ENCODE results near the gene ACTN1. TPM values are rescaled to one million over a fixed set of nuclear protein-coding genes. Genes with fewer than 3 reads are reported as not detected.

The ACTN1 gene
- total and polyA plus RNA-seq, 10 of the 15 experiments (the other 5 are each of a cell fraction or from before 2014, with no cell fraction given) = 0.14 to 39.4 (median 2.6) TPM

GRCh38 chr14:69008421-69008884 is 29.4 kb upstream of the ACTN1 start:
- Histone ChIP-seq H3K9ac (ENCODE audit: control insufficient read depth, insufficient read depth, low read length) (no peak overlapping the region), H3K4me1 (ENCODE audit: control insufficient read depth, insufficient read depth, low read length) (no peaks in the 10 kb centered on the region), H2AFZ (ENCODE audit: control insufficient read depth, low read depth, low read length) (no peak overlapping the region), H3K27ac (ENCODE audit: control insufficient read depth, insufficient read depth) (no peak overlapping the region), H3K4me2 (ENCODE audit: control insufficient read depth, insufficient read depth) (no peak overlapping the region), H3K9me3 (replicated peaks; ENCODE audit: control insufficient read depth, insufficient read depth, low read length) (no peaks in the 10 kb centered on the region), H3K27me3 (replicated peaks in 1 of 2; ENCODE audit: control insufficient read depth in 2 of 2, insufficient read depth in 2 of 2, low read length in 1 of 2) (no peaks in the 10 kb centered on the region; a peak in 1 of 4 replicates), H3K36me3 (ENCODE audit: control insufficient read depth in 2 of 2, insufficient read depth in 2 of 2, low read length in 1 of 2) (no peaks in the 10 kb centered on the region), H3K79me2 (ENCODE audit: control insufficient read depth, insufficient read depth, low read length) (no peaks in the 10 kb centered on the region), H3K4me3 (no peak overlapping the region), H4K20me1 (ENCODE audit: control insufficient read depth, insufficient read depth) (no peaks in the 10 kb centered on the region)
- DNase-seq (ENCODE audit: low read depth, low spot score) = no peak
- no peak for FAIRE-seq
- WGBS (ENCODE audit: insufficient coverage, insufficient replicate concordance, low lambda C conversion rate, missing lambda C conversion rate) = 0% methylated on average over 1 of the region's 1 CpG
- ChIA-PET POLR2A (no interaction called here), SMC1A (ENCODE audit: uncharacterized antibody, unreplicated experiment) (interaction anchor here (0.6 kb wide), 1 partner anchor 94 kb away, joined by 3 read pairs; no protein-coding TSS in a partner anchor), CTCF (no interaction called here), RAD21 (ENCODE audit: unreplicated experiment) (no interaction called here)
- no TSS peak for BruUV-seq (replicated peaks)
- in situ Hi-C loops (cut with MboI) = no loop called here
- ATAC-seq = no peak
- intact Hi-C loops (cut with micrococcal nuclease; ENCODE audit: unreplicated experiment) = no loop called here
- no peak for TF ChIP-seq RAD51 (IDR thresholded peaks at IDR 0.05)
- no peak for TF ChIP-seq RELB (IDR thresholded peaks at IDR 0.05; ENCODE audit: low read depth)
- no peak for TF ChIP-seq ESRRA (IDR thresholded peaks at IDR 0.05; ENCODE audit: low read length)
- no peak for TF ChIP-seq WRNIP1 (IDR thresholded peaks at IDR 0.05; ENCODE audit: borderline replicate concordance, low read depth, low read length)
- TF ChIP-seq TCF7 (IDR thresholded peaks at IDR 0.05; ENCODE audit: borderline replicate concordance) = no peak
- TF ChIP-seq BHLHE40 (IDR thresholded peaks at IDR 0.05; ENCODE audit: borderline replicate concordance in 1 of 2, low read depth in 2 of 2, low read length in 1 of 2) = no peak
- no peak for TF ChIP-seq ZBTB33 (IDR thresholded peaks at IDR 0.05)
- TF ChIP-seq NFXL1 (IDR thresholded peaks at IDR 0.05; ENCODE audit: borderline replicate concordance) = no peak
- TF ChIP-seq USF1 (IDR thresholded peaks at IDR 0.05; ENCODE audit: borderline replicate concordance, extremely low read length, insufficient read depth, low read depth, low read length) = no peak
- TF ChIP-seq SIN3A (IDR thresholded peaks at IDR 0.05; ENCODE audit: low read depth, low read length) = no peak
- TF ChIP-seq POU2F2 (IDR thresholded peaks at IDR 0.05; ENCODE audit: borderline replicate concordance, low read depth, low read length) = no peak
- no peak for TF ChIP-seq ELK1 (IDR thresholded peaks at IDR 0.05; ENCODE audit: low read depth, low read length)
- no peak for TF ChIP-seq MYB (IDR thresholded peaks at IDR 0.05; ENCODE audit: borderline replicate concordance, low read depth, low read length)
- no peak for TF ChIP-seq NR2C1 (IDR thresholded peaks at IDR 0.05)
- TF ChIP-seq POLR2AphosphoS2 (IDR thresholded peaks at IDR 0.05; ENCODE audit: low read depth, low read length) = no peak
- no peak for TF ChIP-seq ATF3 (IDR thresholded peaks at IDR 0.05; ENCODE audit: borderline replicate concordance, extremely low read depth, low read depth, low read length)

Data from GM12878 (cell line).